Superior temporal gyrus (tissue), 1 donor: ENCODE results near the gene PTCRA.

ENCODE experiments used
- DNase-seq: peaks from one replicate; pipeline ENCODE4 v3.0.0-alpha.2; 2016; ENCODE audit errors: extremely low spot score

Gene PTCRA

GRCh38 chr6:42970871-42971612 is 55.2 kb downstream of the PTCRA start:
- DNase-seq = no peak

GRCh38 chr6:42971746-42972327 is 56.0 kb downstream of the PTCRA start:
- peak; percentile 59 for DNase-seq

- no peak for DNase-seq
Observed at GRCh38 chr6:42973926-42974325, 58.1 kb downstream of the PTCRA start.

- DNase-seq = no peak
Observed at GRCh38 chr6:42974919-42975505, 59.2 kb downstream of the PTCRA start.
